Tibial artery (tissue), 4 donors: ENCODE results near the gene PDE6A.

Source experiments
- DNase-seq, 2 donors: peaks; one replicate each; pipeline ENCODE4 v3.0.0-alpha.2; 2019
- H3K27ac ChIP-seq, 2 donors: fragments of 200-600 bp; sonication (generic) in 1 of 2; 1 replicate in 1 of 2; 2 replicates in 1 of 2; pipeline ENCODE4 v1.5.1; 2018 to 2019; ENCODE audit warnings: mild to moderate bottlenecking in 1 of 2
- H3K27me3 ChIP-seq, 2 donors: fragments of 200-600 bp; sonication (generic) in 1 of 2; one replicate each; pipeline versions ENCODE4 v1.5.1 to v1.6.0; 2016 to 2019
- H3K36me3 ChIP-seq, 3 donors: fragments of 200-600 bp; sonication (generic) in 2 of 3; one replicate each; pipeline ENCODE4 v1.5.1; 2016 to 2019; ENCODE audit warnings: mild to moderate bottlenecking in 2 of 3
- H3K4me1 ChIP-seq, 4 donors: fragments of 200-600 bp; sonication (generic) in 2 of 4; 1 replicate in 3 of 4; 2 replicates in 1 of 4; pipeline ENCODE4 v1.5.1; 2016 to 2019
- H3K4me3 ChIP-seq, 2 donors: fragments of 200-600 bp; sonication (generic) in 1 of 2; 1 replicate in 1 of 2; 2 replicates in 1 of 2; pipeline ENCODE4 v1.5.1; 2018 to 2019; ENCODE audit warnings: mild to moderate bottlenecking in 2 of 2
- H3K9me3 ChIP-seq, 3 donors: fragments of 200-600 bp; sonication (generic) in 1 of 3; one replicate each; pipeline ENCODE4 v1.5.1; 2016 to 2019
- CTCF ChIP-seq, 2 experiments: fragments of 200-600 bp in 1 of 2; fragments of 450-650 bp in 1 of 2; IDR thresholded peaks; one replicate each; pipeline ENCODE4 v1.5.1; 2017 to 2019; ENCODE audit warnings: antibody characterized with exemption in 2 of 2, mild to moderate bottlenecking in 1 of 2, moderate library complexity in 1 of 2
- intact Hi-C: fragments of 100-400 bp; cut with DNase I; formaldehyde crosslinking; loops from one replicate; pipeline ENCODE4 v1.15.0; 2023; ENCODE audit warnings: low total_unique reads

The PDE6A gene

DNA sequence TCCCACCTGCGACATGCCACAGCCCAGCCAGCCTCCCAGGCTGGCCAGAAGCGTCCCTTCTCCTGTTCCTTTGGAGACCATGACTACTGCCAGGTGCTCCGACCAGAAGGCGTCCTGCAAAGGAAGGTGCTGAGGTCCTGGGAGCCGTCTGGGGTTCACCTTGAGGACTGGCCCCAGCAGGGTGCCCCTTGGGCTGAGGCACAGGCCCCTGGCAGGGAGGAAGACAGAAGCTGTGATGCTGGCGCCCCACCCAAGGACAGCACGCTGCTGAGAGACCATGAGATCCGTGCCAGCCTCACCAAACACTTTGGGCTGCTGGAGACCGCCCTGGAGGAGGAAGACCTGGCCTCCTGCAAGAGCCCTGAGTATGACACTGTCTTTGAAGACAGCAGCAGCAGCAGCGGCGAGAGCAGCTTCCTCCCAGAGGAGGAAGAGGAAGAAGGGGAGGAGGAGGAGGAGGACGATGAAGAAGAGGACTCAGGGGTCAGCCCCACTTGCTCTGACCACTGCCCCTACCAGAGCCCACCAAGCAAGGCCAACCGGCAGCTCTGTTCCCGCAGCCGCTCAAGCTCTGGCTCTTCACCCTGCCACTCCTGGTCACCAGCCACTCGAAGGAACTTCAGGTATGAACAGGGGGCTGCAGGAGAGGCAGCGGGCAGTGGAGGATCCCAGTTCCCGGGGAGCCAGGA is 108.0 kb downstream of the PDE6A start:
- H3K27ac ChIP-seq = no peak overlapping the region
- H3K27me3 ChIP-seq = no peaks in the 10 kb centered on the region
- H3K36me3 ChIP-seq = peaks cover 0 to 24% (median 13%) of the 10 kb centered on the region in 3 donors
- no peak for TF ChIP-seq CTCF (IDR thresholded peaks at IDR 0.05)
- H3K9me3 ChIP-seq = no peaks in the 10 kb centered on the region
- no peak overlapping the region for H3K4me3 ChIP-seq
- DNase-seq = no peak
- intact Hi-C loops = loop anchor here (5.0 kb wide), 1 partner anchor 126 kb away; the partner anchor contains the start of gene SLC26A2
- H3K4me1 ChIP-seq = no peaks in the 10 kb centered on the region

GRCh38 chr5:149834246-149834855 is 110.2 kb downstream of the PDE6A start:
- no peaks in the 10 kb centered on the region for H3K4me1 ChIP-seq
- DNase-seq = peak in 1 of 2 donors; percentile 41
- H3K4me3 ChIP-seq = no peak overlapping the region
- no peaks in the 10 kb centered on the region for H3K27me3 ChIP-seq
- H3K36me3 ChIP-seq = peaks cover 0 to 27% (median 13%) of the 10 kb centered on the region in 3 donors
- H3K27ac ChIP-seq = no peak overlapping the region
- intact Hi-C loops = loop anchor here (5.0 kb wide), 1 partner anchor 158 kb away; no protein-coding TSS in a partner anchor
- TF ChIP-seq CTCF (IDR thresholded peaks at IDR 0.05) = peak; percentile 62 to 73
- no peaks in the 10 kb centered on the region for H3K9me3 ChIP-seq

DNA sequence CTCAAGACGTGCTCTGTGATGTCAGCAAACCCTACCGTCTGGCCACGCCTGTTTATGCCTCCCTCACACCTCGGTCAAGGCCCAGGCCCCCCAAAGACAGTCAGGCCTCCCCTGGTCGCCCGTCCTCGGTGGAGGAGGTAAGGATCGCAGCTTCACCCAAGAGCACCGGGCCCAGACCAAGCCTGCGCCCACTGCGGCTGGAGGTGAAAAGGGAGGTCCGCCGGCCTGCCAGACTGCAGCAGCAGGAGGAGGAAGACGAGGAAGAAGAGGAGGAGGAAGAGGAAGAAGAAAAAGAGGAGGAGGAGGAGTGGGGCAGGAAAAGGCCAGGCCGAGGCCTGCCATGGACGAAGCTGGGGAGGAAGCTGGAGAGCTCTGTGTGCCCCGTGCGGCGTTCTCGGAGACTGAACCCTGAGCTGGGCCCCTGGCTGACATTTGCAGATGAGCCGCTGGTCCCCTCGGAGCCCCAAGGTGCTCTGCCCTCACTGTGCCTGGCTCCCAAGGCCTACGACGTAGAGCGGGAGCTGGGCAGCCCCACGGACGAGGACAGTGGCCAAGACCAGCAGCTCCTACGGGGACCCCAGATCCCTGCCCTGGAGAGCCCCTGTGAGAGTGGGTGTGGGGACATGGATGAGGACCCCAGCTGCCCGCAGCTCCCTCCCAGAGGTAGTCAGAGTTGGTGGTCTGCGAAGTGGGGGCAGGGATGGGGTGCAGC is 111.3 kb downstream of the PDE6A start:
- peaks cover 0 to 27% (median 13%) of the 10 kb centered on the region in 3 donors for H3K36me3 ChIP-seq
- no peak overlapping the region for H3K27ac ChIP-seq
- H3K9me3 ChIP-seq = no peaks in the 10 kb centered on the region
- TF ChIP-seq CTCF (IDR thresholded peaks at IDR 0.05) = no peak
- DNase-seq = no peak
- intact Hi-C loops = loop anchor here (5.0 kb wide), 1 partner anchor 159 kb away; no protein-coding TSS in a partner anchor
- no peak overlapping the region for H3K4me3 ChIP-seq
- no peaks in the 10 kb centered on the region for H3K27me3 ChIP-seq
- no peaks in the 10 kb centered on the region for H3K4me1 ChIP-seq

- no peak for TF ChIP-seq CTCF (IDR thresholded peaks at IDR 0.05)
Observed at GRCh38 chr5:149832636-149833035, 112.0 kb downstream of the PDE6A start.

GRCh38 chr5:149831492-149831891 is 113.1 kb downstream of the PDE6A start:
- intact Hi-C loops = loop anchor here (5.0 kb wide), 1 partner anchor 161 kb away; no protein-coding TSS in a partner anchor
- H3K27me3 ChIP-seq = no peaks in the 10 kb centered on the region
- no peaks in the 10 kb centered on the region for H3K4me1 ChIP-seq
- H3K36me3 ChIP-seq = peaks cover 0 to 22% (median 7%) of the 10 kb centered on the region in 3 donors
- no peak overlapping the region for H3K27ac ChIP-seq
- no peak for TF ChIP-seq CTCF (IDR thresholded peaks at IDR 0.05)
- no peak for DNase-seq
- no peak overlapping the region for H3K4me3 ChIP-seq
- H3K9me3 ChIP-seq = no peaks in the 10 kb centered on the region

More at GRCh38 chr5:149832636-149833035, 112.0 kb downstream of the PDE6A start:
- DNase-seq = no peak
- Histone ChIP-seq H3K9me3 (no peaks in the 10 kb centered on the region), H3K36me3 (peaks cover 0 to 27% (median 13%) of the 10 kb centered on the region in 3 donors), H3K27ac (no peak overlapping the region), H3K27me3 (no peaks in the 10 kb centered on the region), H3K4me3 (no peak overlapping the region), H3K4me1 (no peaks in the 10 kb centered on the region)
- intact Hi-C loops = loop anchor here (5.0 kb wide), 1 partner anchor 160 kb away; no protein-coding TSS in a partner anchor
